GM12878 (cell line): ENCODE measurements around the gene WWC2. TPM values are rescaled to one million over a fixed set of nuclear protein-coding genes. Genes with fewer than 3 reads are reported as not detected.

Source experiments
- ATAC-seq: fragments of 200-7000 bp; cut with Tn5 transposase; 3 replicates; pipeline ENCODE4 v1.9.1; 2020; ENCODE audit warnings: mild to moderate bottlenecking, moderate library complexity
- BruUV-seq: library from RNA; stranded (reverse); fragments of 400-500 nt; replicated peaks from 2 replicates; lab custom pipeline; 2021; lab: Mats Ljungman, UMichigan
- CTCF ChIA-PET: fragments of 300-600 bp; sonication (Branson Sonifier 250); formaldehyde crosslinking; extraction: SDS; loops from one replicate; lab custom pipeline; 2021; ENCODE audit warnings: inconsistent platforms; lab: Yijun Ruan, JAX
- POLR2A ChIA-PET: fragments of 350-600 bp; formaldehyde crosslinking; extraction: SDS; loops from one replicate; lab custom pipeline; 2021; ENCODE audit warnings: inconsistent platforms; lab: Charles Lee
- RAD21 ChIA-PET: fragments of 300-600 bp; sonication (Branson Sonifier 250); formaldehyde crosslinking; loops from one replicate; lab custom pipeline; 2023; ENCODE audit warnings: antibody characterized with exemption; ENCODE audit not compliant: unreplicated experiment; lab: Charles Lee
- SMC1A ChIA-PET: fragments of 300-600 bp; sonication (Branson Sonifier 250); formaldehyde crosslinking; loops from one replicate; lab custom pipeline; 2023; ENCODE audit not compliant: unreplicated experiment, uncharacterized antibody; lab: Charles Lee
- DNase-seq: peaks from one replicate; pipeline ENCODE4 v3.0.0-alpha.2; 2011; ENCODE audit warnings: low read depth, low spot score
- FAIRE-seq: peaks from 3 replicates; lab custom pipeline; 2011; peaks lifted over from hg19 to GRCh38; lab: Jason Lieb, UNC
- H2AFZ ChIP-seq: 2 replicates; pipeline ENCODE4 v1.6.0; 2011; ENCODE audit warnings: low read depth, low read length, control low read depth; ENCODE audit not compliant: control insufficient read depth
- H3K27ac ChIP-seq: 2 replicates; pipeline ENCODE4 v1.5.1; 2011; ENCODE audit warnings: control low read depth; ENCODE audit not compliant: control insufficient read depth, insufficient read depth
- H3K27me3 ChIP-seq, 2 experiments: replicated peaks in 1 of 2; 2 replicates each; pipeline versions ENCODE4 v1.6.0 to v1.6.1; 2011; ENCODE audit warnings: low read length in 1 of 2; ENCODE audit not compliant: control insufficient read depth in 2 of 2, insufficient read depth in 2 of 2
- H3K36me3 ChIP-seq, 2 experiments: 2 replicates each; pipeline ENCODE4 v1.5.1; 2011; ENCODE audit warnings: low read length in 1 of 2; ENCODE audit not compliant: control insufficient read depth in 2 of 2, insufficient read depth in 2 of 2
- H3K4me1 ChIP-seq: 2 replicates; pipeline ENCODE4 v1.6.1; 2011; ENCODE audit warnings: mild to moderate bottlenecking, low read length, moderate library complexity, mixed read lengths; ENCODE audit not compliant: control insufficient read depth, insufficient read depth
- H3K4me2 ChIP-seq: 2 replicates; pipeline ENCODE4 v1.6.0; 2011; ENCODE audit warnings: control low read depth; ENCODE audit not compliant: control insufficient read depth, insufficient read depth
- H3K4me3 ChIP-seq: fragments of 200-600 bp; sonication (generic); 2 replicates; pipeline ENCODE4 v1.5.1; 2016
- H3K79me2 ChIP-seq: 2 replicates; pipeline ENCODE4 v1.6.0; 2011; ENCODE audit warnings: low read length; ENCODE audit not compliant: control insufficient read depth, insufficient read depth
- H3K9ac ChIP-seq: 2 replicates; pipeline ENCODE4 v1.8.0; 2011; ENCODE audit warnings: low read length, control low read depth, mixed read lengths; ENCODE audit not compliant: control insufficient read depth, insufficient read depth
- H3K9me3 ChIP-seq: replicated peaks from 3 replicates; pipeline ENCODE4 v1.5.1; 2011; ENCODE audit warnings: mild to moderate bottlenecking, low read length; ENCODE audit not compliant: control insufficient read depth, insufficient read depth
- H4K20me1 ChIP-seq: 2 replicates; pipeline ENCODE4 v1.6.0; 2011; ENCODE audit not compliant: control insufficient read depth, insufficient read depth
- CHD1 ChIP-seq: IDR thresholded peaks from 2 replicates; pipeline ENCODE4 v1.6.1; 2012; ENCODE audit warnings: low read depth, low read length, improper control_type of control experiment
- DPF2 ChIP-seq: fragments of 450-650 bp; IDR thresholded peaks from 2 replicates; pipeline ENCODE4 v1.6.1; 2017; ENCODE audit warnings: mild to moderate bottlenecking
- GATAD2B ChIP-seq: fragments of 450-650 bp; conservative IDR thresholded peaks from 2 replicates; pipeline ENCODE4 v1.6.1; 2017; ENCODE audit warnings: low read depth, mild to moderate bottlenecking, moderate library complexity
- IKZF2 ChIP-seq, 2 experiments: fragments of 450-650 bp; IDR thresholded peaks; 2 replicates each; pipeline ENCODE4 v1.6.1; 2017; ENCODE audit warnings: mild to moderate bottlenecking in 2 of 2, moderate library complexity in 2 of 2
- MLLT1 ChIP-seq: fragments of 450-650 bp; IDR thresholded peaks from 2 replicates; pipeline ENCODE4 v1.6.1; 2016; ENCODE audit warnings: mild to moderate bottlenecking
- SIN3A ChIP-seq: IDR thresholded peaks from 2 replicates; pipeline ENCODE4 v1.6.1; 2012; ENCODE audit warnings: low read depth, low read length, improper control_type of control experiment
- SIX5 ChIP-seq: IDR thresholded peaks from 2 replicates; pipeline ENCODE4 v1.6.1; 2011; ENCODE audit warnings: mild to moderate bottlenecking, low read depth, low read length, moderate library complexity; ENCODE audit not compliant: severe bottlenecking
- TBL1XR1 ChIP-seq: IDR thresholded peaks from 2 replicates; pipeline ENCODE4 v1.6.1; 2012; ENCODE audit warnings: low read depth, low read length, improper control_type of control experiment
- ZNF592 ChIP-seq: fragments of 450-650 bp; IDR thresholded peaks from 2 replicates; pipeline ENCODE4 v1.6.1; 2017; ENCODE audit warnings: mild to moderate bottlenecking, moderate library complexity
- ZZZ3 ChIP-seq: IDR thresholded peaks from 2 replicates; pipeline ENCODE4 v1.6.1; 2011; ENCODE audit warnings: low read depth; ENCODE audit not compliant: control insufficient read depth, insufficient read length
- WGBS: methylation state at CpG from one replicate; pipeline ENCODE4 v1.1.6; 2016; ENCODE audit warnings: low lambda C conversion rate; ENCODE audit not compliant: insufficient replicate concordance, insufficient coverage; ENCODE audit errors: missing lambda C conversion rate; 5-methylcytosine and 5-hydroxymethylcytosine counted together
- in situ Hi-C: fragments of 300-500 bp; cut with MboI; formaldehyde crosslinking; loops from 9 replicates; pipeline ENCODE4 v1.14.3; 2018; ENCODE audit warnings: mixed read lengths
- intact Hi-C: fragments of 100-400 bp; cut with micrococcal nuclease; formaldehyde crosslinking; loops from one replicate; pipeline ENCODE4 v1.14.2; 2022; ENCODE audit not compliant: unreplicated experiment
- polyA plus RNA-seq, 11 experiments: library from polyadenylated mRNA; depleted of rRNA in 4 of 11; unstranded in 6 of 11; stranded (reverse) in 5 of 11; fragments of >200 nt; fragmentation: Nextera tagmentation in 4 of 11; fragmentation: Illumina TruSeq in 1 of 11; extraction: Ambion mirVana in 4 of 11; extraction: Trizol in 1 of 11; gene quantifications; 1 replicate in 1 of 11; 2 replicates in 10 of 11; pipeline versions ENCODE4 v1.2.1 to v1.2.3, GENCODE V29; 2011 to 2016; ENCODE audit warnings: inconsistent platforms in 2 of 11, missing spikeins in 2 of 11, low read depth in 1 of 11
- total RNA-seq, 4 experiments: library from RNA; depleted of rRNA in 3 of 4; stranded (reverse); fragments of >200 nt in 3 of 4; fragmentation: Illumina TruSeq in 1 of 4; extraction: Trizol in 1 of 4; gene quantifications; 2 replicates each; pipeline versions ENCODE4 v1.2.1 to v1.2.3, GENCODE V29; 2013 to 2021
- TF ChIP-seq, protein P1 (sequence below): fragments of 450-650 bp; IDR thresholded peaks from 2 replicates; pipeline ENCODE4 v1.6.1; 2017; ENCODE audit warnings: mild to moderate bottlenecking

Gene WWC2
- total and polyA plus RNA-seq, 10 of the 15 experiments (the other 5 are each of a cell fraction or from before 2014, with no cell fraction given) = 0.02 to 0.72 (median 0.06) TPM; not detected in 3

DNA sequence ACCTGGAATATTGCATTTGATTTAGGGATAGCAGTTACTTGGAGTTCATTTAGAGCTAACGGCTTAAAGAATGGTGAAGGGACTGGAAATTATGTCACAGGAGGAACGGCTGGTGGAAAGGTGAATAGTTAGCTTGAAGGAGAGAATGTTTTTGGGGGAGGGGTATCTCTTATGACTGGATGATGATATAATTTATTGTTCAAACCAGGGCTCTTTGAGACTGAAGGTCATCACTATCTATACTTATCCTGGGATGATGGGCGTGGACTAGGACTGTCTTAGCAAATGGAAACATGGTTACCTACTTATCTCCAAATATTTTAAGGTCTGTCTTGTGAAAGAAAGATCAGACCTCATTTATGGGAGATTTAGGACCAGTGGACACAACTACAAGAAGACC, 30.1 kb downstream of the WWC2 start:
- RAD21 ChIA-PET = no interaction called here
- Histone ChIP-seq H3K4me1 (no peaks in the 10 kb centered on the region), H3K27me3 (no peaks in the 10 kb centered on the region; a peak in 1 of 4 replicates), H3K4me3 (no peak overlapping the region), H3K36me3 (no peaks in the 10 kb centered on the region), H3K27ac (no peak overlapping the region), H4K20me1 (no peaks in the 10 kb centered on the region), H3K79me2 (no peaks in the 10 kb centered on the region), H2AFZ (no peak overlapping the region), H3K9me3 (no peaks in the 10 kb centered on the region), H3K4me2 (no peak overlapping the region), H3K9ac (no peak overlapping the region)
- DNase-seq = no peak
- SMC1A ChIA-PET = interaction anchor here (1.5 kb wide), 1 partner anchor 35 kb away, joined by 3 read pairs; no protein-coding TSS in a partner anchor
- TF ChIP-seq TBL1XR1 = no peak
- no peak for TF ChIP-seq IKZF2 (IDR thresholded peaks at IDR 0.05)
- no peak for TF ChIP-seq DPF2
- no peak for TF ChIP-seq ZNF592
- TF ChIP-seq ZZZ3 = no peak
- TF ChIP-seq, protein P1, sequence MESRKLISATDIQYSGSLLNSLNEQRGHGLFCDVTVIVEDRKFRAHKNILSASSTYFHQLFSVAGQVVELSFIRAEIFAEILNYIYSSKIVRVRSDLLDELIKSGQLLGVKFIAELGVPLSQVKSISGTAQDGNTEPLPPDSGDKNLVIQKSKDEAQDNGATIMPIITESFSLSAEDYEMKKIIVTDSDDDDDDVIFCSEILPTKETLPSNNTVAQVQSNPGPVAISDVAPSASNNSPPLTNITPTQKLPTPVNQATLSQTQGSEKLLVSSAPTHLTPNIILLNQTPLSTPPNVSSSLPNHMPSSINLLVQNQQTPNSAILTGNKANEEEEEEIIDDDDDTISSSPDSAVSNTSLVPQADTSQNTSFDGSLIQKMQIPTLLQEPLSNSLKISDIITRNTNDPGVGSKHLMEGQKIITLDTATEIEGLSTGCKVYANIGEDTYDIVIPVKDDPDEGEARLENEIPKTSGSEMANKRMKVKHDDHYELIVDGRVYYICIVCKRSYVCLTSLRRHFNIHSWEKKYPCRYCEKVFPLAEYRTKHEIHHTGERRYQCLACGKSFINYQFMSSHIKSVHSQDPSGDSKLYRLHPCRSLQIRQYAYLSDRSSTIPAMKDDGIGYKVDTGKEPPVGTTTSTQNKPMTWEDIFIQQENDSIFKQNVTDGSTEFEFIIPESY = no peak
- no peak for TF ChIP-seq MLLT1
- TF ChIP-seq SIN3A = no peak
- TF ChIP-seq GATAD2B = no peak
- TF ChIP-seq SIX5 = no peak
- TF ChIP-seq CHD1 = no peak
- no peak for FAIRE-seq
- WGBS = 0% methylated on average over 3 of the region's 3 CpGs
- intact Hi-C loops = no loop called here
- POLR2A ChIA-PET = no interaction called here
- BruUV-seq = no TSS peak
- ATAC-seq = no peak
- in situ Hi-C loops = no loop called here
- CTCF ChIA-PET = no interaction called here
